Stomach (tissue), 4 donors: ENCODE results near the gene PNLIPRP1.

Experiments
- CTCF ChIP-seq, 7 experiments: fragments of 450-650 bp in 4 of 7; fragments of 200-600 bp in 3 of 7; sonication (generic) in 3 of 7; IDR thresholded peaks; one replicate each; pipeline ENCODE4 v1.5.1; 2016 to 2019; ENCODE audit warnings: antibody characterized with exemption in 7 of 7, control low read depth in 2 of 7, mild to moderate bottlenecking in 1 of 7
- EP300 ChIP-seq: sonication (generic); formaldehyde crosslinking; IDR thresholded peaks from one replicate; pipeline ENCODE4 v1.6.1; 2017; ENCODE audit warnings: antibody characterized with exemption
- POLR2A ChIP-seq, 4 donors: fragments of 450-650 bp; IDR thresholded peaks; one replicate each; pipeline ENCODE4 v1.6.1; 2016; ENCODE audit warnings: antibody characterized with exemption in 4 of 4, control low read depth in 2 of 4, mild to moderate bottlenecking in 1 of 4, moderate library complexity in 1 of 4

GRCh38 chr10:116542007-116542677 lies 48.6 kb upstream of the PNLIPRP1 start:
- TF ChIP-seq CTCF (IDR thresholded peaks at IDR 0.05) (no peak), POLR2A (IDR thresholded peaks at IDR 0.05) (no peak), EP300 (no peak)
